A549 (cell line): ENCODE data around the gene ZNF350. TPM values are rescaled to one million over a fixed set of nuclear protein-coding genes. Genes with fewer than 3 reads are reported as not detected.

Source experiments
- ATAC-seq, 2 experiments: fragments of 200-7000 bp in 1 of 2; fragments of >200 bp in 1 of 2; cut with Nextera tagmentation in 1 of 2; cut with Tn5 transposase in 1 of 2; 3 replicates each; pipeline versions ENCODE4 v1.8.0 to v1.9.1; 2018 to 2020; ENCODE audit warnings: mild to moderate bottlenecking in 1 of 2, moderate library complexity in 1 of 2
- CTCF ChIA-PET: fragments of 300-600 bp; sonication (Branson Sonifier 250); formaldehyde crosslinking; extraction: SDS; loops from one replicate; lab custom pipeline; 2021; ENCODE audit warnings: antibody characterized with exemption, inconsistent platforms; lab: Yijun Ruan, JAX
- POLR2A ChIA-PET: fragments of 350-600 bp; formaldehyde crosslinking; extraction: SDS; loops from one replicate; lab custom pipeline; 2021; ENCODE audit warnings: antibody characterized with exemption, inconsistent platforms; lab: Yijun Ruan, JAX
- DNase-seq, 2 experiments: peaks; one replicate each; pipeline versions ENCODE4 v3.0.0 to v3.0.0-alpha.2; 2011 to 2016; ENCODE audit warnings: low read depth in 1 of 2, low spot score in 1 of 2
- FAIRE-seq: peaks from 2 replicates; lab custom pipeline; 2011; peaks lifted over from hg19 to GRCh38; lab: Jason Lieb, UNC
- H3K27ac ChIP-seq, 2 experiments: fragments of >200 bp; sonication (Bioruptor Twin); formaldehyde crosslinking; 3 replicates each; pipeline ENCODE4 v1.5.1; 2016 to 2017
- H3K4me1 ChIP-seq: fragments of >200 bp; sonication (Bioruptor Twin); formaldehyde crosslinking; 3 replicates; pipeline ENCODE4 v1.6.1; 2016
- H3K4me2 ChIP-seq: fragments of >200 bp; sonication (Bioruptor Twin); formaldehyde crosslinking; 3 replicates; pipeline ENCODE4 v1.6.1; 2016
- H3K4me3 ChIP-seq: fragments of >200 bp; sonication (Bioruptor Twin); formaldehyde crosslinking; 3 replicates; pipeline ENCODE4 v1.5.1; 2016
- H3K9me3 ChIP-seq: fragments of >200 bp; sonication (Bioruptor Twin); formaldehyde crosslinking; 3 replicates; pipeline ENCODE4 v1.6.1; 2016
- BCL3 ChIP-seq: fragments of >200 bp; sonication (Bioruptor Twin); formaldehyde crosslinking; IDR thresholded peaks from 3 replicates; pipeline ENCODE4 v1.6.1; 2016
- CBX2 ChIP-seq: fragments of 200-600 bp; sonication (generic); IDR thresholded peaks from 2 replicates; pipeline ENCODE4 v1.6.1; 2016; ENCODE audit warnings: low read depth, mild to moderate bottlenecking, borderline replicate concordance
- CEBPB ChIP-seq, 2 experiments: fragments of >200 bp in 1 of 2; sonication (Bioruptor Twin) in 1 of 2; formaldehyde crosslinking in 1 of 2; IDR thresholded peaks; 2 replicates each; pipeline ENCODE4 v1.6.1; 2012 to 2016
- CHD2 ChIP-seq: fragments of 150-350 bp; IDR thresholded peaks from 2 replicates; pipeline ENCODE4 v1.6.1; 2014; ENCODE audit warnings: low read length; ENCODE audit not compliant: partially characterized antibody
- ELK1 ChIP-seq: fragments of 150-350 bp; IDR thresholded peaks from 2 replicates; pipeline ENCODE4 v1.6.1; 2014; ENCODE audit warnings: low read depth, mild to moderate bottlenecking, low read length
- FOSL2 ChIP-seq, 2 experiments: fragments of 450-650 bp in 1 of 2; fragments of >200 bp in 1 of 2; sonication (Bioruptor Twin) in 1 of 2; formaldehyde crosslinking; IDR thresholded peaks; 2 replicates each; pipeline versions ENCODE4 v1.5.0 to v1.6.1; 2016 to 2020; ENCODE audit warnings: mild to moderate bottlenecking in 1 of 2, moderate library complexity in 1 of 2
- HOXB5 ChIP-seq: fragments of 250-450 bp; sonication (Bioruptor Pico); IDR thresholded peaks from 2 replicates; pipeline ENCODE4 v1.5.0; 2020; ENCODE audit warnings: mild to moderate bottlenecking, moderate library complexity
- KDM1A ChIP-seq: fragments of 200-600 bp; sonication (generic); IDR thresholded peaks from 2 replicates; pipeline ENCODE4 v1.6.1; 2016; ENCODE audit warnings: low read depth, mild to moderate bottlenecking
- NFE2L2 ChIP-seq: fragments of 150-350 bp; conservative IDR thresholded peaks from 2 replicates; pipeline ENCODE4 v1.6.1; 2014; ENCODE audit warnings: low read length
- RAD21 ChIP-seq, 2 experiments: fragments of >200 bp in 1 of 2; sonication (Bioruptor Twin) in 1 of 2; formaldehyde crosslinking in 1 of 2; IDR thresholded peaks in 1 of 2; conservative IDR thresholded peaks in 1 of 2; 2 replicates in 1 of 2; 3 replicates in 1 of 2; pipeline ENCODE4 v1.6.1; 2012 to 2018; ENCODE audit warnings: inconsistent platforms in 1 of 2
- RARB ChIP-seq: fragments of 250-450 bp; sonication (Bioruptor Pico); IDR thresholded peaks from 2 replicates; pipeline ENCODE4 v1.8.0; 2021; ENCODE audit warnings: mild to moderate bottlenecking, moderate library complexity
- RCOR1 ChIP-seq: fragments of 150-350 bp; IDR thresholded peaks from 2 replicates; pipeline ENCODE4 v1.6.1; 2014; ENCODE audit warnings: antibody characterized with exemption, low read length, low read depth
- REST ChIP-seq: fragments of 200-600 bp; sonication (generic); IDR thresholded peaks from 2 replicates; pipeline ENCODE4 v1.6.1; 2016; ENCODE audit warnings: antibody characterized with exemption, mild to moderate bottlenecking, moderate library complexity
- RNF2 ChIP-seq: fragments of 200-600 bp; sonication (generic); IDR thresholded peaks from 2 replicates; pipeline ENCODE4 v1.6.1; 2016; ENCODE audit warnings: low read depth, mild to moderate bottlenecking, antibody characterized with exemption, moderate library complexity, borderline replicate concordance
- TFCP2L1 ChIP-seq: fragments of 250-450 bp; sonication (Bioruptor Pico); IDR thresholded peaks from 2 replicates; pipeline ENCODE4 v1.5.0; 2021; ENCODE audit warnings: mild to moderate bottlenecking
- ZNF302 ChIP-seq: fragments of 250-450 bp; sonication (Bioruptor Pico); IDR thresholded peaks from 2 replicates; pipeline ENCODE4 v1.9.0; 2021; ENCODE audit warnings: inconsistent platforms, mild to moderate bottlenecking, moderate library complexity
- ZSCAN20 ChIP-seq: fragments of 250-450 bp; sonication (Bioruptor Pico); IDR thresholded peaks from 2 replicates; pipeline ENCODE4 v1.8.0; 2022; ENCODE audit warnings: mild to moderate bottlenecking, moderate library complexity
- WGBS: methylation state at CpG from one replicate; pipeline ENCODE4 v1.1.6; 2017; ENCODE audit errors: missing lambda C conversion rate; 5-methylcytosine and 5-hydroxymethylcytosine counted together
- polyA plus RNA-seq, 4 experiments: library from polyadenylated mRNA; depleted of rRNA in 3 of 4; stranded (reverse); fragments of >200 nt; fragmentation: RNase III in 1 of 4; extraction: RNeasy Plus Mini Kit Qiagen cat#74134 plus additional on column Dnase treatment in 1 of 4; gene quantifications; 2 replicates in 3 of 4; 3 replicates in 1 of 4; pipeline ENCODE4 v1.2.3, GENCODE V29; 2011 to 2017
- TF ChIP-seq, protein P1 (sequence below): fragments of >200 bp; sonication (Bioruptor Twin); formaldehyde crosslinking; IDR thresholded peaks from 3 replicates; pipeline ENCODE4 v1.5.1; 2016
- TF ChIP-seq, protein P2 (sequence below): IDR thresholded peaks from 2 replicates; pipeline ENCODE4 v1.6.1; 2012; ENCODE audit warnings: low read depth, borderline replicate concordance

Gene ZNF350
- polyA plus RNA-seq, 2 of the 4 experiments (the other 2 are of a cell fraction): 6.0 to 10.1 TPM

- Histone ChIP-seq H3K4me2 (no peak overlapping the region), H3K9me3 (peaks cover 96% of the 10 kb centered on the region), H3K4me1 (no peaks in the 10 kb centered on the region), H3K27ac (no peak overlapping the region), H3K4me3 (no peak overlapping the region)
- ATAC-seq (peak in 1 of 2 experiments; percentile 40; a peak in 1 of 6 replicates), DNase-seq (peak in 1 of 2 experiments; percentile 66), FAIRE-seq (no peak)
- 51% methylated on average over 4 of the region's 4 CpGs for WGBS
- ChIA-PET POLR2A (no interaction called here), CTCF (no interaction called here)
- no peak for TF ChIP-seq RNF2
- TF ChIP-seq, protein P1, sequence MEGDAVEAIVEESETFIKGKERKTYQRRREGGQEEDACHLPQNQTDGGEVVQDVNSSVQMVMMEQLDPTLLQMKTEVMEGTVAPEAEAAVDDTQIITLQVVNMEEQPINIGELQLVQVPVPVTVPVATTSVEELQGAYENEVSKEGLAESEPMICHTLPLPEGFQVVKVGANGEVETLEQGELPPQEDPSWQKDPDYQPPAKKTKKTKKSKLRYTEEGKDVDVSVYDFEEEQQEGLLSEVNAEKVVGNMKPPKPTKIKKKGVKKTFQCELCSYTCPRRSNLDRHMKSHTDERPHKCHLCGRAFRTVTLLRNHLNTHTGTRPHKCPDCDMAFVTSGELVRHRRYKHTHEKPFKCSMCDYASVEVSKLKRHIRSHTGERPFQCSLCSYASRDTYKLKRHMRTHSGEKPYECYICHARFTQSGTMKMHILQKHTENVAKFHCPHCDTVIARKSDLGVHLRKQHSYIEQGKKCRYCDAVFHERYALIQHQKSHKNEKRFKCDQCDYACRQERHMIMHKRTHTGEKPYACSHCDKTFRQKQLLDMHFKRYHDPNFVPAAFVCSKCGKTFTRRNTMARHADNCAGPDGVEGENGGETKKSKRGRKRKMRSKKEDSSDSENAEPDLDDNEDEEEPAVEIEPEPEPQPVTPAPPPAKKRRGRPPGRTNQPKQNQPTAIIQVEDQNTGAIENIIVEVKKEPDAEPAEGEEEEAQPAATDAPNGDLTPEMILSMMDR: no peak
- TF ChIP-seq BCL3: no peak
- TF ChIP-seq TFCP2L1 (CRISPR knock-in tag): no peak
- no peak for TF ChIP-seq CBX2
- no peak for TF ChIP-seq RARB (CRISPR knock-in tag)
- no peak for TF ChIP-seq REST
- TF ChIP-seq FOSL2 (IDR thresholded peaks at IDR 0.05): no peak
- no peak for TF ChIP-seq FOSL2 (CRISPR knock-in tag; IDR thresholded peaks at IDR 0.05)
- TF ChIP-seq ZNF302 (CRISPR knock-in tag): no peak
- TF ChIP-seq RAD21 (conservative IDR thresholded peaks at IDR 0.05 in 1 of 2, IDR thresholded peaks at IDR 0.05 in 1 of 2): no peak
- TF ChIP-seq ELK1: no peak
- TF ChIP-seq KDM1A: no peak
- TF ChIP-seq CEBPB (IDR thresholded peaks at IDR 0.05): no peak
- no peak for TF ChIP-seq HOXB5 (CRISPR knock-in tag)
- TF ChIP-seq, protein P2, sequence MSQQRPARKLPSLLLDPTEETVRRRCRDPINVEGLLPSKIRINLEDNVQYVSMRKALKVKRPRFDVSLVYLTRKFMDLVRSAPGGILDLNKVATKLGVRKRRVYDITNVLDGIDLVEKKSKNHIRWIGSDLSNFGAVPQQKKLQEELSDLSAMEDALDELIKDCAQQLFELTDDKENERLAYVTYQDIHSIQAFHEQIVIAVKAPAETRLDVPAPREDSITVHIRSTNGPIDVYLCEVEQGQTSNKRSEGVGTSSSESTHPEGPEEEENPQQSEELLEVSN: no peak
- TF ChIP-seq RCOR1: no peak
- TF ChIP-seq NFE2L2: no peak
- no peak for TF ChIP-seq ZSCAN20 (CRISPR knock-in tag)
- TF ChIP-seq CHD2: no peak
These were observed 15.0 kb downstream of the ZNF350 start for GRCh38 chr19:51971624-51972023.
